ENCODE measurements around the gene SAXO2.
"Not testable (repeated sequence)": the region's sequence is repeated elsewhere in the genome, so short reads cannot be mapped to it uniquely, and the experiment has no call there.

SAXO2 gene

GRCh38 chr15:82262422-82263026, at the start of gene SAXO2, which contains the start of gene EFL1:
SAXO2 (plus strand) TSS chr15:82262818; CDS start chr15:82262880, 62 bp downstream.
EFL1 (minus strand) TSS chr15:82262734; CDS start chr15:82261778, 956 bp downstream.
- peak; percentile 79 to 82 for DNase-seq (ENCODE audit: low read depth in 2 of 2, low spot score in 1 of 2)

DNA sequence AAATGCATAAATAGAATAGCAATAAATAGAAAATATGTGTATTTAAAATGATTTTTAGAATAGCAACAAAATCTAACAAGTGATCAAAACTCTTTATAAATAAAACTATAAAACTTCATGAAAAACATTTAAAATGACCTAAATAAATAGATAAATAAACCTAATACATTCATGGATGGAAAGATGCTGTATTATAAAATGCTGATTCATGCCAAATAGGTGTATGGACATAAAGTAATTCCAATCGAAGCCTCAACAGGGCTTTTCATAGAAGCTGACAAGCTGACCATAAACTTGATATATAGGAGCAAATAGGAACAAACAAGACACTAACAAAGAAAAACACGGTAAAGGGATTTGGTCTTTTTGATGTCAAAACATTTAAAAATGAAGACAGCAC, 46.5 kb upstream of the SAXO2 start:
- not testable (repeated sequence) for DNase-seq (ENCODE audit: low read depth in 2 of 2, low spot score in 1 of 2)

GRCh38 chr15:82221535-82221934, 41.1 kb upstream of the SAXO2 start:
- not testable (repeated sequence) for DNase-seq (ENCODE audit: low read depth in 2 of 2, low spot score in 1 of 2)

- DNase-seq (ENCODE audit: low read depth in 2 of 2, low spot score in 1 of 2) = no peak
These were observed 33.9 kb upstream of the SAXO2 start for GRCh38 chr15:82228750-82229149.

GRCh38 chr15:82231233-82231632, 31.4 kb upstream of the SAXO2 start:
- no peak for DNase-seq (ENCODE audit: low read depth in 2 of 2, low spot score in 1 of 2)

- DNase-seq (ENCODE audit: low read depth in 2 of 2, low spot score in 1 of 2) = no peak
These were observed 30.8 kb upstream of the SAXO2 start for GRCh38 chr15:82231842-82232241.

GRCh38 chr15:82237944-82238534, 24.6 kb upstream of the SAXO2 start:
- not testable (repeated sequence) for DNase-seq (ENCODE audit: low read depth in 2 of 2, low spot score in 1 of 2)

GRCh38 chr15:82239685-82240391, 22.8 kb upstream of the SAXO2 start:
- no peak for DNase-seq (ENCODE audit: low read depth in 2 of 2, low spot score in 1 of 2)

DNA sequence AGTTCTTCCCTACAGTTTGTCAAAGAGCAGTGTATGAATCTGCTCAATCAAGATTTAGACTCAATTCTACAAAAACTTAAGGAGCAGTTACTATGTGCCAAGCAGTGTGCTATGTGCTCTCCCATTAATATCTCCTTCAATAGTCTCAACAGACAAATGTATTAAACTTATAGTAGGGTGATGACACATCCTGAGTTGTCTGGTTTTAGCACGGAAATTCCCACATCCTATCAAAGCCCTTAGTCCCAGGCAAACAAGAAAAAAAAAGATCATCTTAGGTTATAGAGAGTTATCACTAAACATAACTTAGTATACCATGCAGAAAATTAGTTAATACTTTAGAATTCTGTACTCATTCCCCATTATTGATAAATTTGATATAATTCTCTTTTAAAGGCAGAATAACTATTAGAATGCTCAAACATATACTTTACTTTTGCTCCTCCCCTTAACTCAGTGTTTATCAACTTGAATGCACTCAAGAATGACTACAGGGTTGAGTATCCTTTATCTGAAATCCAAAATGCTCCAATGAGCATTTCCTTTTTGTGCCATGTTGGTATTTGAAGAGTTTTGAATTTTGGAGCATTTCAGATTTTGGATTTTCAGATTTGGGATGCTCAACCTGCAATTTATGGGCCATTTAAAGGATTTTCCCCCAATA, 20.6 kb upstream of the SAXO2 start:
- not testable (repeated sequence) for DNase-seq (ENCODE audit: low read depth in 2 of 2, low spot score in 1 of 2)

- not testable (repeated sequence) for DNase-seq (ENCODE audit: low read depth in 2 of 2, low spot score in 1 of 2)
These were observed 19.0 kb upstream of the SAXO2 start for GRCh38 chr15:82243644-82244043.

GRCh38 chr15:82245956-82246355, 16.7 kb upstream of the SAXO2 start:
- not testable (repeated sequence) for DNase-seq (ENCODE audit: low read depth in 2 of 2, low spot score in 1 of 2)

GRCh38 chr15:82248261-82248660, 14.4 kb upstream of the SAXO2 start:
- not testable (repeated sequence) for DNase-seq (ENCODE audit: low read depth in 2 of 2, low spot score in 1 of 2)

- not testable (repeated sequence) for DNase-seq (ENCODE audit: low read depth in 2 of 2, low spot score in 1 of 2)
These were observed 824 bp upstream of the SAXO2 start for GRCh38 chr15:82261566-82262421.

DNA sequence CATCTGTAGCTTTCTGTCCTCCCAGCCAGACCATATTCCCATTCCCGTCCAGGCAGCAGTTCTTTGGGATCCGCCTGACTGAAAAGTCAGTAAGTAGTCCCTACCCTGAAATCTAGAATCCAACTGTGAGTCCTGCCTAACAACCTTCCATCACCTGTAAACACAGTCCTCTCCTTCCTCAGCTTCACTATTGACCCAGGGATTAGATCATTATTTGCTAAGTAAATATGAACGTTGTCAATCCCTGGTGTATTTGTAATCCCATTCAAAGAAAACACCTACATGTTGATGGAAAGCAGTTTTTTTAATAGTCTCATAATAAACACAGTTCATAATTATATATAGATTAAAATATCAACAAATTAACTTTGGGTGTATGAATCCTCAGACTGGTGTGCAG, 732 bp downstream of the SAXO2 start:
- no peak for DNase-seq (ENCODE audit: low read depth in 2 of 2, low spot score in 1 of 2)

- DNase-seq (ENCODE audit: low read depth in 2 of 2, low spot score in 1 of 2) = not testable (repeated sequence)
These were observed 4.5 kb downstream of the SAXO2 start for GRCh38 chr15:82267137-82267536.

- DNase-seq (ENCODE audit: low read depth in 2 of 2, low spot score in 1 of 2) = not testable (repeated sequence)
These were observed 5.8 kb downstream of the SAXO2 start for GRCh38 chr15:82268454-82268853.

GRCh38 chr15:82272154-82272553, 9.5 kb downstream of the SAXO2 start:
- no peak for DNase-seq (ENCODE audit: low read depth in 2 of 2, low spot score in 1 of 2)

DNA sequence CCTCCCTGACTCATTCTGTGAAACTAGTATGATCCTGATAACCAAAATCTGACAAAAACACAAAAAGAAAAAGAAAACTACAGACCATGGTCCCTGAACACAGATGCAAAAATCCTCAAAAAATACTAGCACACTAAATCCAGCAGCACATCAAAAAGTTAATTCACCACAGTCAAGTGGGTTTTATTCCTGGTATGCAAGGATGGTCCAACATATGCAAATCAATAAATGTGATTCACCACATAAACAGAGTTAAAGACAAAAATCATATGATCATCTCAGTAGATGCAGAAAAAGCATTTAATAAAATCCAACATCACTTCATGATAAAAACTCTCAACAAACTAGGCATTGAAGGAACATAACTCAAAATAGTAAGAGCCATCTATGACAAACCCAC, 12.8 kb downstream of the SAXO2 start:
- no peak for DNase-seq (ENCODE audit: low read depth in 2 of 2, low spot score in 1 of 2)

DNA sequence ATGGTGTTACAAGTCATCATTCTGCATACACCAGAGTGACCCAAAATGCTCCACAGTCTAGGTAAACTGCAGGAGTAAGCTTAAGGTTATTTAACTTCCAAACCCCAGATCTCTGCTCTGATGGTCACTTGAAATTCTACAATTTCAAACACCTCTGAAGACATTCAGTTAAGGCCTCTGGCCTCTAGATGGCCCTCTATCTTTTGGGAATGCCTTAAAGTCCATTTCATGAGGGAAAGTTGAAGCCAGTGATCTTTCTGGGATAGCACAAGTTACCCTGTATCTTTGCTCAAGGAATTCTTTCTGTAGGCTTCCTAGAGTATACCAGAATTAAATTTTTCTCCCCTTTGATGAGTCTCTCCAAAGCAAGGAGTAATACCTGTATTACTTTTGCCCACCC, 18.7 kb downstream of the SAXO2 start:
- not testable (repeated sequence) for DNase-seq (ENCODE audit: low read depth in 2 of 2, low spot score in 1 of 2)

- DNase-seq (ENCODE audit: low read depth in 2 of 2, low spot score in 1 of 2) = not testable (repeated sequence)
These were observed 19.8 kb downstream of the SAXO2 start for GRCh38 chr15:82282386-82282785.

DNA sequence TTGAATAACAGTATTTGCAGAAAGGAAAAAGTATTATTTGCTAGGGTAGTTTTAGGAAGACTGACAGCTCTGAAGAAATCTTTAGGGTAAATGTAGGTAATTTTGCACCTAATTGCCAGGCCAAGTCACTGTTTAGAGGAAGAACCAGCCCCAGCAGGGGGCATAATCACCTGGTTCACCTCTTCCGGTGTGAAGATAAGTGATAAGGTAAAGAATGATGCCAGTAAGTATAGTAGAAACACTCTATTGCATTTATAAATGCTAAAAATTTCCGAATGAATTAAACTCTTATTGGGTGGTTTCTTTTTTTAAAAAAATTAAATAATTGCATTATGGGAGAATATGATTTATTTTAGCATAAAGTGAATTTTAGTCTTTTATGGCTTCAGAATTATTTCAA, 21.8 kb downstream of the SAXO2 start:
- not testable (repeated sequence) for DNase-seq (ENCODE audit: low read depth in 2 of 2, low spot score in 1 of 2)
